Measurements from ENCODE around the gene IRGC.

GRCh38 chr19:43697295-43697694 is 18.6 kb upstream of the IRGC start:
- TF ChIP-seq CTCF (IDR thresholded peaks at IDR 0.05) (no peak), POLR2AphosphoS5 (IDR thresholded peaks at IDR 0.05) (no peak), POLR2A (IDR thresholded peaks at IDR 0.05) (no peak)

Measured in upper lobe of left lung (tissue), 4 donors.